H1 (cell line): ENCODE measurements around the gene EPB41L3. TPM values are rescaled to one million over a fixed set of nuclear protein-coding genes. Genes with fewer than 3 reads are reported as not detected.

Experiments
- RAD21 ChIP-seq, 2 experiments: IDR thresholded peaks in 1 of 2; conservative IDR thresholded peaks in 1 of 2; 2 replicates each; pipeline ENCODE4 v1.6.1; 2011; ENCODE audit warnings: low read depth in 2 of 2, low read length in 2 of 2, improper control_type of control experiment in 1 of 2, inconsistent platforms in 1 of 2, mild to moderate bottlenecking in 1 of 2, moderate library complexity in 1 of 2
- SRF ChIP-seq: IDR thresholded peaks from 2 replicates; pipeline ENCODE4 v1.6.1; 2011; ENCODE audit warnings: mild to moderate bottlenecking, low read depth, low read length, moderate library complexity
- TAF1 ChIP-seq: IDR thresholded peaks from 2 replicates; pipeline ENCODE4 v1.6.1; 2011; ENCODE audit warnings: mild to moderate bottlenecking, low read depth, low read length
- polyA plus RNA-seq, 7 experiments: library from polyadenylated mRNA; depleted of rRNA in 3 of 7; stranded (reverse) in 5 of 7; unstranded in 2 of 7; fragments of >200 nt in 5 of 7; fragments of 200-250 nt in 2 of 7; gene quantifications; 1 replicate in 5 of 7; 2 replicates in 1 of 7; 4 replicates in 1 of 7; pipeline versions ENCODE4 v1.2.1 to v1.2.3, GENCODE V29; 2011 to 2013; ENCODE audit warnings: missing spikeins in 2 of 7, mixed read lengths in 2 of 7
- total RNA-seq: library from RNA; stranded (reverse); fragmentation: NEBNext Ultra II Directional; extraction: Animal tissue kit (Norgen Biotek cat#: 25700); gene quantifications from 2 replicates; pipeline ENCODE4 v1.2.1, GENCODE V29; 2021

Gene EPB41L3
- total and polyA plus RNA-seq, 2 of the 8 experiments (the other 6 are each of a cell fraction or from before 2014, with no cell fraction given) = 7.9 to 16.1 TPM

- TF ChIP-seq SRF (no peak), RAD21 (IDR thresholded peaks at IDR 0.05 in 1 of 2, conservative IDR thresholded peaks at IDR 0.05 in 1 of 2; ENCODE audit: low read depth in 2 of 2, low read length in 2 of 2) (no peak), TAF1 (no peak)
Observed at GRCh38 chr18:5380586-5380985, 163.2 kb downstream of the EPB41L3 start (continued).
